HG03025 (cell line): ENCODE results near the gene SOX11.

Experiments
- ATAC-seq: cut with Tn5 transposase; IDR thresholded peaks from one replicate; pipeline ENCODE4 v1.9.1; 2021; ENCODE audit warnings: mild to moderate bottlenecking, moderate library complexity; ENCODE audit not compliant: unreplicated experiment, low FRiP score

The SOX11 gene

DNA sequence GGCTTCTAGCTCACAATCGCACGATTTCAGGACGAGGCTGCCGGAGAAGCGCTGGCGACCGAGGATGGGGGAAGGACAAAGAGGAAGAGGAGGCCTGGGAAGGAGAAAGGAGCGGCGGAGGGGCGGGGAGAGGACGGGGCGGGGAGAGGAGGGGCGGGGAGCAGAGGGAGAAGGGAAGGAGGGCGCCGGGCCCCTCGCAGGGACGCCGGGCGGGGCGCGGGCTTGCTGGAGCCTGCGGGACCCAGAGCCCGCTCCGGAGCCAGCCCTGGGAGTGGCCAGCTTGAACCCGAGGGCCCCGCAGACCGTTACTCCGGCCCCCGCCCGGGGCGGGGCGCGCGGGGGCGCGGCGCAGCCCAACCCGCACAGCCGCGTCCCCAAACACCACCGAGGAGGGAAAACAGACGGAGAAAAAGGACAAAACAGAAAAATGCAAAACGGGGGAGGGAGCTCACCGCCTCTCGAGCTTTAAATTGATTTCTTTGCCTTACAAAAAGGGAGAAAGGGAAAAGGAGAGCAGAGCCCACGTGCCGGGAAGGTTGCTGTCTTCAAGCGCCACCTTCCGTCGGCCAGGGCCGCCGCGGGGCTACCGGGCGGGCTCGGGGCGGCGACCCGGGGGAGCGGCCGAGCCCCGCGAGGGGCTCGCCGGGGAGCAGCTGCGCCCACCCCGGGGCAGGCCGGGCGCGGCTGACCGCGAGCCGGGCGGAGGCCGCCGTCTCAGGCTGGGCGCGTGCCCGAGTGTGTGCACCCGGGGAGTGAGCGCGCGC lies 781 bp upstream of the SOX11 start:
- ATAC-seq: no peak

DNA sequence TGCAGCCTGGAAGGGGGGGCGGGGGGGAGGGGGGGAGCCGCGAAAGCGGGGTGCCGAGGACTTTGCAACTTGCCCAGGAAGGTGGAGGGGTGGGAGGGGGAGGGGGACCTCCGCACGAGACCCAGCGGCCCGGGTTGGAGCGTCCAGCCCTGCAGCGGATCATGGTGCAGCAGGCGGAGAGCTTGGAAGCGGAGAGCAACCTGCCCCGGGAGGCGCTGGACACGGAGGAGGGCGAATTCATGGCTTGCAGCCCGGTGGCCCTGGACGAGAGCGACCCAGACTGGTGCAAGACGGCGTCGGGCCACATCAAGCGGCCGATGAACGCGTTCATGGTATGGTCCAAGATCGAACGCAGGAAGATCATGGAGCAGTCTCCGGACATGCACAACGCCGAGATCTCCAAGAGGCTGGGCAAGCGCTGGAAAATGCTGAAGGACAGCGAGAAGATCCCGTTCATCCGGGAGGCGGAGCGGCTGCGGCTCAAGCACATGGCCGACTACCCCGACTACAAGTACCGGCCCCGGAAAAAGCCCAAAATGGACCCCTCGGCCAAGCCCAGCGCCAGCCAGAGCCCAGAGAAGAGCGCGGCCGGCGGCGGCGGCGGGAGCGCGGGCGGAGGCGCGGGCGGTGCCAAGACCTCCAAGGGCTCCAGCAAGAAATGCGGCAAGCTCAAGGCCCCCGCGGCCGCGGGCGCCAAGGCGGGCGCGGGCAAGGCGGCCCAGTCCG lies 540 bp downstream of the SOX11 start:
- ATAC-seq: no peak

DNA sequence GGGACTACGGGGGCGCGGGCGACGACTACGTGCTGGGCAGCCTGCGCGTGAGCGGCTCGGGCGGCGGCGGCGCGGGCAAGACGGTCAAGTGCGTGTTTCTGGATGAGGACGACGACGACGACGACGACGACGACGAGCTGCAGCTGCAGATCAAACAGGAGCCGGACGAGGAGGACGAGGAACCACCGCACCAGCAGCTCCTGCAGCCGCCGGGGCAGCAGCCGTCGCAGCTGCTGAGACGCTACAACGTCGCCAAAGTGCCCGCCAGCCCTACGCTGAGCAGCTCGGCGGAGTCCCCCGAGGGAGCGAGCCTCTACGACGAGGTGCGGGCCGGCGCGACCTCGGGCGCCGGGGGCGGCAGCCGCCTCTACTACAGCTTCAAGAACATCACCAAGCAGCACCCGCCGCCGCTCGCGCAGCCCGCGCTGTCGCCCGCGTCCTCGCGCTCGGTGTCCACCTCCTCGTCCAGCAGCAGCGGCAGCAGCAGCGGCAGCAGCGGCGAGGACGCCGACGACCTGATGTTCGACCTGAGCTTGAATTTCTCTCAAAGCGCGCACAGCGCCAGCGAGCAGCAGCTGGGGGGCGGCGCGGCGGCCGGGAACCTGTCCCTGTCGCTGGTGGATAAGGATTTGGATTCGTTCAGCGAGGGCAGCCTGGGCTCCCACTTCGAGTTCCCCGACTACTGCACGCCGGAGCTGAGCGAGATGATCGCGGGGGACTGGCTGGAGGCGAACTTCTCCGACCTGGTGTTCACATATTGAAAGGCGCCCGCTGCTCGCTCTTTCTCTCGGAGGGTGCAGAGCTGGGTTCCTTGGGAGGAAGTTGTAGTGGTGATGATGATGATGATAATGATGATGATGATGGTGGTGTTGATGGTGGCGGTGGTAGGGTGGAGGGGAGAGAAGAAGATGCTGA lies 1.4 kb downstream of the SOX11 start:
- no peak for ATAC-seq

GRCh38 chr2:5694306-5694705 lies 2.1 kb downstream of the SOX11 start:
- ATAC-seq: no peak

DNA sequence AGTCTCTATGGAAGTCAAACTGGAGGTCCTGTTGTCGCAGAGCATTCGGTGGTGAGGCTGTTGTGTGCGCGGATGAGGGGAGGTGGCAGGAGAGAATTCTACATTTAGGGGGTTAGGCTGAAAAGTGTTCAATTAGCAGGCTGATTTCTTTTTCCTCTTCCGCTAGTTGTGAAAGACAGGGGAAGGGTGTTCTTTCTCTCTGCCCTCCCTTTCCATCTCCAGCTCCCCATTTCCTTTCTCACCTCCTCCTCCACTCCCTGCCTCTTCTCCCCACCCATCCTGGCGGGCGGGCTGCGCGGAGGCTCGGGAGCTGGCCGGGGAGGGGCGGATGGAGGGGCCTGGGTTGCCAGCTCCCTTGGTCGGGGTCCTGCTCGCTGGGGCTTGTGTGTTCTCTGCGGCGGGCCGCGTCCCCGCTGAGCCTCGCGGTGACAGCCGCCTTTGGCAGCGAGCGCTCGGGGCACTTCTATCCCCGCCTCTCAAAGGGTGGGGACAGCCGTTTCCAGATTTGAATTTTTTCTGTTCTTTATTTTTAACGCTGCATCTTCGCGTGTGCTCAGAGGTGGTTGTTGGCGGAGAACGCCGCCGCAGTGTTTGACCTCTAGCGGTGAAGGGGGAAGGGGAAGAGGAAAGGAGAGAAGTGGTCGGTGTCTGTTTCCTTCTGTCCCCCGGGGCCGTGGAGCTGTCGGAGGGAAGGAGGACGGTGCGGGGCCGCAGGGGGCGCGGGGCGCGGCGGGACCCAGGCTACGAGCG lies 3.6 kb downstream of the SOX11 start:
- ATAC-seq: no peak

- no peak for ATAC-seq
Measured at GRCh38 chr2:5696404-5696944, 4.3 kb downstream of the SOX11 start.

DNA sequence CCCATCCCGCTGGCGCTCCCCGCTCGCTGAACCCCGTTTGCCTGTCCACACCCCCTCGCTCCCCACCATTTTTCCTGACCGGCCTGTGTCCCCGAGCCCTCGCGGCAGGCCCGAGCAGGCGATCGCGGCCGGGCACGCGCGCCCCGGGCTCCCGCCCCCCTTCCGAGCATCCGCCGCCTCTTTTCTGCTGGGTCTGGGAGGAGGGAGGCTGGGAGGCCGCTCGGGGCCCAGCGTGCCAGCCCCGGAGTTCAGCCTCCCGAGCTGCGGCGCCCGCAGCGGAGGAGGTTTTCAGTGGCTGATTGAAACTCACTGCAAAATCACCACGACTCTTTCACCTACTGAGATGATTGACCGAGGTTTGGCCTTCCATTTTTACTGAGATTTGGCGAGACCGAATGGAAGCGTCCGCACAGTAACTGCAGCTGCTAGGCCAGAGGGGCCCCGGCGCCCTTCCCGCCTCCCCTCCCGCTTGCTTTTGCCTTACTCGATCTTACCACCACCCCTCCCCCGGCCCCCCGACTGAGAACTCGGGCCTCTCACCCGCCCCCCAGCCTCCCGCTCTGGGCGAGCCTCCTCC lies 4.8 kb downstream of the SOX11 start:
- ATAC-seq: no peak

DNA sequence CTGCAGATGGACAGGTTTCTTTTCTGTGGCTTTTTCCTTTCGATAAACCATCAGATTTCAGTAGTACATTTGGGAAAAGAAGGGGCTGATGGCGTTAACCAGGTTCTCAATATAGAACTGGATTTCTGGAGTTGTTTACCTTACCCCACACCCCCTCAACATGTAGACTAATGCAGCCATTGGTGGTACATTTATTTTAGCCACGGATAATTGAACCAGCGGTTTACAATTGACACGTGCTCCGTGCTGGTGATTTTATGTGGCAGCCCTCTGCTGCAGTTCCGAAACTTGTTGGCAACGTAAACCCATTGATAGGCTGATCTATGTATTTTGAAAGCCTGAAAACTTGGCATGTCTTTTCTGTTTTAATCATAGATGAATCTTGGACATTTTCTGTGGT lies 5.4 kb downstream of the SOX11 start:
- no peak for ATAC-seq

DNA sequence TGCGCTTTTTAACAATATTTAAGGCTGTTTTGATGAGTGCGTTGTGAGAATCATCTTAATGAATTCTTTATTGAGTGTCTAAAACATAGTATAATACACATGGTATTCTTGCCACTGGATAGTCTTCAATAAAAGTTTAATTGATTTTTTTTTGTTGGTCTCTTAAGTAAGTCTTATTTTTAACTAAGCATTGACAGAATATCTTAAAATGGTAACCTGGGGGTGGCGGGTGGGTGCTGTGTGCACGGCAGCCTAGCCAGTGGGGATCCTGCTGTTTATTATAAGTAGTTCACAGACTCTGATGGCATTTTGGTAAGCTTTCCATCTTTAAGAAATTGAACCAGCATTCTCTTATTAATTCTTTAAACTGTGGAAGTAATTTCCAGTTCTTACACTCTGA lies 6.0 kb downstream of the SOX11 start:
- ATAC-seq: no peak

DNA sequence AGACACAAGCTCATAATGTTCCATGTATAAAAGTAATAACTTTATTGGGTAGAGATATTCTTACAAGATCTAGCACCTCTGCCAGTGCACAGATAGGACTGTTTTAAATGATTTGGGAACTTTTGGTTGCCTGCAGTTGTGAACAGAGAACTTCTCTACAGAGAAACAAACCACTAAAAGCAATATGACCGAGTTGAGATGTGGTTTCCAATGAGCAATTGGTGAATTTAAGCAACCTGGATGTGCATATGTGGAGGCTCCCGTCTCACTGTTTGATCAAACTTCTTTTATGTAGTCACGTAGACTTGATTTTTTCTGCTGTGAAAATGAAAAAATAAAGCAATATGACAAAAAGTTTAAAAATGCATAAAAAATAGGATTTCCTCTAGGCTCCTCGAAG lies 7.8 kb downstream of the SOX11 start:
- no peak for ATAC-seq

- ATAC-seq: no peak
Measured at GRCh38 chr2:5700551-5700950, 8.4 kb downstream of the SOX11 start.

GRCh38 chr2:5701266-5701665 lies 9.1 kb downstream of the SOX11 start:
- ATAC-seq: no peak

DNA sequence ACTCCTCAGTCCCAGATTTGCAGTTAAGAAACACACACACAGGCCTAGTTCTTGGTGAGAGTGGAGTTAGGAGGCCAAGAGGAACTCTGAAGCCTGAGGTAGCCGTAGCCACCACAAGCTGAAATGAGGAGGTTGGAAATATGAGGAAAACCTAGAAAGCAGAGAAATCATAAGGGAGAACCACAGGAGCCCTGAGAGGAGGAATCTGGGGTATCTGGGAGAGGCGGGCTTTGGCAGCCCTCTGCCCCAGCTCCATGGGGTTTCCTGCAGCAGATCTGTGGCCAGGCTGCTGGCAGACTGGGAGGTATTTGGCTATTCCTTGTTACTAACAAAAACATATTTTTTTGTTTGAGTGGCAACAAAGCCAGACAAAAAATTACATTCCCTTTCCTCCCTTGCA lies 11.0 kb downstream of the SOX11 start:
- ATAC-seq: no peak

DNA sequence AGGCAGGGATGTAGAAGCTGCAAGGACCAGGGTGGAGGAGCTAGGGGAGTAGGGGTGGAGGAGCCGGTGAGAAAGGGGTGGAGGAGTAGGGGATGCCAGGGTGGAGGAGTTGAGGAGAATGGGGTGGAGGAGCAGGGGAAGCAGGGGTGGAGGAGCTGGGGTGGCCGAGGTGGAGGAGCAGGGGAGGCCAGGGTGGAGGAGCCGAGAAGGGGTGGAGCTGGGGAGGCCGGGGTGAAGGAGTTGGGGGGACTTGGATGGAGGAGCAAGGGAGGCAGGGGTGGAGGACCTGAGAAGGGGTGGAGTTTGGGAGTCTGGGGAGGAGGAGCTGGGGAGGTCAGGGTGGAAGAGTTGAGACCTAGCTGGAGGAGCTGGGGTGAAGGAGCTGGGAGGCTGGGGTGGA lies 13.3 kb downstream of the SOX11 start:
- ATAC-seq: no peak

DNA sequence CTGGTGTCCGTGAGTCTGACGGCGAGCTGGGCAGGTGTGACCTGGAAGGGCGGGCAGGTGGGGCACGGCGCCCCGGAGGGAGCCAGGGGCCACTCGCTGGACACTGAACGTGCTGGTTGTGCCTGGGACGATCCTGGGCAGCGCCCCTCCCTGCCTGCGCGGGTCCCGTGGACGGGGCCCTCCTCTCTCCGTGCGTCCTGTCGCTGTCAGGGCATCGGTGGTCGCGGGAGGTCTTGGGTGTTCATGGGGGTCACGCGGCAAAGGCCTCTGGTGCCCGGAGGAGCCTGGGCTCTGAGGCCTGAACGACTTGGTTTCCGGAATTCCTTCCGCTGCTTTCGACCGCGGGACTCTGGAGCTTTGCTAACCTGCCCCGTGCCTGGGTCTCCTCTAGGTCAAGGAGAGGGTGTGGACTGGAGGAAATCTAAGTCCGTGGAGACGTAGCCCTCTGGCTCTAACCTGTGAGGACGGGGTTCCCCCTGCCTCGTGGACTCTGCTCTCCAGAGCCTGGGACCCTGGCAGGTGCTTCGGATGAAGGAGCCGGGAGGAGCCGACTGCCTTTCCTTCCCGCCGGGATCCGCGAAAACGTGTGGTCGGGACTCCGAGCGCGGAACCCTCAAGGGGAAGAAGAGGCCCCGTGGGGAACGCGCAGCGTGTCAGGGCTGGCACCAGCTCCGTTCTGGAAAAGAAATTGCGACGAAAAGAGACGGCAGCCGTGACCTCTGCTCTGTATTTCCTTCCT lies 14.7 kb downstream of the SOX11 start:
- no peak for ATAC-seq

GRCh38 chr2:5710615-5711014 lies 18.4 kb downstream of the SOX11 start:
- no peak for ATAC-seq

- ATAC-seq: no peak
Measured at GRCh38 chr2:5713101-5713500, 20.9 kb downstream of the SOX11 start.

- no peak for ATAC-seq
Measured at GRCh38 chr2:5719629-5720334, 27.6 kb downstream of the SOX11 start.

DNA sequence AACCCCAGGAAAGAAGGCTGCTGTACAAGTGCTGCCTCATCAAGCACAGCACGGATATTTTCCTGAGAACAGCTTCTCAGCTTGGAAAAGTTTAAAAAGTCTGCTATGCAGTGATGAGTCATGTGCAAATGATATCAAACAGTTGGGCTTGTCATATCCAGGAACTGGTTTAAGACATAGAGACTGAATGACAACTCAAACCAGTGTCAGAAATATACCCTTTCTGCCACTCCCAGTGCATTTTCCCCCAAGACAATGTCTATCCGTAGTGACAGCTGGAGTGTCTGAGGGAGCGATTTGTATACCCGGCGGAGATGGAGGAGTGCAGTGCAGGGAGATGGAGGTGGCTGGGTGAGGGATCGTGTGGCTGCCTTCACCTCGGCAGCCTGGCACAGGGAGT lies 28.2 kb downstream of the SOX11 start:
- no peak for ATAC-seq
